Measurements from ENCODE around the gene RNF151. TPM values are rescaled to one million over a fixed set of nuclear protein-coding genes. Genes with fewer than 3 reads are reported as not detected.

RNF151 gene
- total and polyA plus RNA-seq, 10 of the 15 experiments (the other 5 are each of a cell fraction or from before 2014, with no cell fraction given), result 0.17 to 0.56 TPM; not detected in 8

DNA sequence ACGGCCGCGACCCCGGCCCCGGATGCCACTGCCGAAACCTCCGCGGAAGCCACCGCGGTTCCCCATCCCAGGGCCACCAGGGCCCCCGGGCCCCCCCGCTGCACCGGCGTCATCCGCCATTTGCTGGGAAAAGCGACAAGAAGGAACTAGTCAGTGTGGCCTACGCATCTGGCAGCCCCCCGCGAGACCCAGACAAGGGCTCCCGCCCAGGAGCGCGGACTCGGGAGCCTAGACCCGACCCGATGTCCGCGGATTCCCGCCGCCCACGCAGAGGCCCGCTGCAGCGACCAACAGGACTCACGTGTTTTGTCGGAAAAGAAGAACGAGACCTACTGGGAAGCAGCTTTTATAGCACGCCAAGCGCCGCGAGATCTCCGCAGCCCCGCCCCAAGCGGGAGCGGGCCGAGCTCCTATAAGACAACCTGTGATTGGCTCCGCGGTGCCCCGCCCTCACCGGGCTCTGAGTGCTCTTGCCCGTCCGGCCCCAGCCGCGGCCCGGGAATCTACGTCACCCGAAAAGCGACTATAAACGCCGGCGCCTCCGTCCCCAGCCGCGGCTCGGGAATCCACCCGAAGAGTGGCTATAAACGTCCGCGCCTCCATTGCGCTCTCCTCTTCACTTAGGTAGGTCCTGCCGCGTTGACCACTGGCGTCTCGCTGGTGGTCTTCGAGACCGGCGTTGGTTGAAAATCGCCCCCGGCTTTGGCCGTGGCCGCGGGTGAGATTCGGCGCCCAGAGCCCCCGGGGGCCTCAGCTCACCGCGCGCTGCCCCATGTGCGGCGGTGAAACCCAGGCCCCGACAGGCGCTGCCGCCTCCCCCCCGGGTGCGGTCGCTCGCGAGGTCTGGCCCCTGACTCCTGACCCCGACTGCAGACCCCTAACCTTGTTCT is 1.9 kb upstream of the RNF151 start, which contains the start of gene RPS2 (continued):
- TF ChIP-seq, protein P1, sequence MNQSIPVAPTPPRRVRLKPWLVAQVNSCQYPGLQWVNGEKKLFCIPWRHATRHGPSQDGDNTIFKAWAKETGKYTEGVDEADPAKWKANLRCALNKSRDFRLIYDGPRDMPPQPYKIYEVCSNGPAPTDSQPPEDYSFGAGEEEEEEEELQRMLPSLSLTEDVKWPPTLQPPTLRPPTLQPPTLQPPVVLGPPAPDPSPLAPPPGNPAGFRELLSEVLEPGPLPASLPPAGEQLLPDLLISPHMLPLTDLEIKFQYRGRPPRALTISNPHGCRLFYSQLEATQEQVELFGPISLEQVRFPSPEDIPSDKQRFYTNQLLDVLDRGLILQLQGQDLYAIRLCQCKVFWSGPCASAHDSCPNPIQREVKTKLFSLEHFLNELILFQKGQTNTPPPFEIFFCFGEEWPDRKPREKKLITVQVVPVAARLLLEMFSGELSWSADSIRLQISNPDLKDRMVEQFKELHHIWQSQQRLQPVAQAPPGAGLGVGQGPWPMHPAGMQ (IDR thresholded peaks at IDR 0.05; ENCODE audit: borderline replicate concordance), result peak; percentile 66; the same call in 1 of the 2 replicates
- TF ChIP-seq TCF3 (IDR thresholded peaks at IDR 0.05; ENCODE audit: borderline replicate concordance, insufficient read depth, low read depth, low read length) (peak; percentile 89), KLF5 (IDR thresholded peaks at IDR 0.05; ENCODE audit: partially characterized antibody) (peak; percentile 92), NR2C2 (IDR thresholded peaks at IDR 0.05; ENCODE audit: borderline replicate concordance, control insufficient read depth, insufficient read length, low read depth) (no peak), MYC (IDR thresholded peaks at IDR 0.05; ENCODE audit: insufficient read depth, insufficient read length, insufficient replicate concordance, low read length, severe bottlenecking) (peak; percentile 99), SMAD1 (IDR thresholded peaks at IDR 0.05; ENCODE audit: low read depth, partially characterized antibody) (peak; percentile 91), ATF7 (IDR thresholded peaks at IDR 0.05; ENCODE audit: low read depth) (peak; percentile 55; the same call in 1 of the 2 replicates), MTA3 (IDR thresholded peaks at IDR 0.05; ENCODE audit: borderline replicate concordance, low read length) (no peak; the same call in 1 of the 2 replicates), MEF2A (IDR thresholded peaks at IDR 0.05; ENCODE audit: insufficient read depth, low read depth, low read length) (no peak), BACH1 (IDR thresholded peaks at IDR 0.05; ENCODE audit: borderline replicate concordance) (peak; percentile 77), EP300 (IDR thresholded peaks at IDR 0.05; ENCODE audit: borderline replicate concordance in 1 of 2, control insufficient read depth in 1 of 2, low read depth in 2 of 2, low read length in 2 of 2) (no peak), EED (IDR thresholded peaks at IDR 0.05; ENCODE audit: low read depth) (0 out of 2 replicates have a peak, but pooled peaks have one; percentile 8), NBN (IDR thresholded peaks at IDR 0.05) (peak; percentile 79), GABPA (IDR thresholded peaks at IDR 0.05; ENCODE audit: low read depth) (0 out of 2 replicates have a peak, but pooled peaks have one; percentile 48), NR2F1 (conservative IDR thresholded peaks at IDR 0.05) (peak; percentile 45; the same call in 1 of the 2 replicates), IRF4 (IDR thresholded peaks at IDR 0.05; ENCODE audit: low read depth, low read length) (peak; percentile 63), LARP7 (IDR thresholded peaks at IDR 0.05) (peak; percentile 93), NFXL1 (IDR thresholded peaks at IDR 0.05; ENCODE audit: borderline replicate concordance) (no peak), NRF1 (conservative IDR thresholded peaks at IDR 0.05; ENCODE audit: low read depth, low read length) (no peak)
- TF ChIP-seq, protein P2, sequence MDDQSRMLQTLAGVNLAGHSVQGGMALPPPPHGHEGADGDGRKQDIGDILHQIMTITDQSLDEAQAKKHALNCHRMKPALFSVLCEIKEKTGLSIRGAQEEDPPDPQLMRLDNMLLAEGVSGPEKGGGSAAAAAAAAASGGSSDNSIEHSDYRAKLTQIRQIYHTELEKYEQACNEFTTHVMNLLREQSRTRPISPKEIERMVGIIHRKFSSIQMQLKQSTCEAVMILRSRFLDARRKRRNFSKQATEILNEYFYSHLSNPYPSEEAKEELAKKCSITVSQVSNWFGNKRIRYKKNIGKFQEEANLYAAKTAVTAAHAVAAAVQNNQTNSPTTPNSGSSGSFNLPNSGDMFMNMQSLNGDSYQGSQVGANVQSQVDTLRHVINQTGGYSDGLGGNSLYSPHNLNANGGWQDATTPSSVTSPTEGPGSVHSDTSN (IDR thresholded peaks at IDR 0.05; ENCODE audit: insufficient replicate concordance, low read depth, low read length), result peak; percentile 18
- TF ChIP-seq, protein P3, sequence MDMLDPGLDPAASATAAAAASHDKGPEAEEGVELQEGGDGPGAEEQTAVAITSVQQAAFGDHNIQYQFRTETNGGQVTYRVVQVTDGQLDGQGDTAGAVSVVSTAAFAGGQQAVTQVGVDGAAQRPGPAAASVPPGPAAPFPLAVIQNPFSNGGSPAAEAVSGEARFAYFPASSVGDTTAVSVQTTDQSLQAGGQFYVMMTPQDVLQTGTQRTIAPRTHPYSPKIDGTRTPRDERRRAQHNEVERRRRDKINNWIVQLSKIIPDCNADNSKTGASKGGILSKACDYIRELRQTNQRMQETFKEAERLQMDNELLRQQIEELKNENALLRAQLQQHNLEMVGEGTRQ (IDR thresholded peaks at IDR 0.05; ENCODE audit: borderline replicate concordance, low read depth, low read length), result no peak
- TF ChIP-seq, protein P4, sequence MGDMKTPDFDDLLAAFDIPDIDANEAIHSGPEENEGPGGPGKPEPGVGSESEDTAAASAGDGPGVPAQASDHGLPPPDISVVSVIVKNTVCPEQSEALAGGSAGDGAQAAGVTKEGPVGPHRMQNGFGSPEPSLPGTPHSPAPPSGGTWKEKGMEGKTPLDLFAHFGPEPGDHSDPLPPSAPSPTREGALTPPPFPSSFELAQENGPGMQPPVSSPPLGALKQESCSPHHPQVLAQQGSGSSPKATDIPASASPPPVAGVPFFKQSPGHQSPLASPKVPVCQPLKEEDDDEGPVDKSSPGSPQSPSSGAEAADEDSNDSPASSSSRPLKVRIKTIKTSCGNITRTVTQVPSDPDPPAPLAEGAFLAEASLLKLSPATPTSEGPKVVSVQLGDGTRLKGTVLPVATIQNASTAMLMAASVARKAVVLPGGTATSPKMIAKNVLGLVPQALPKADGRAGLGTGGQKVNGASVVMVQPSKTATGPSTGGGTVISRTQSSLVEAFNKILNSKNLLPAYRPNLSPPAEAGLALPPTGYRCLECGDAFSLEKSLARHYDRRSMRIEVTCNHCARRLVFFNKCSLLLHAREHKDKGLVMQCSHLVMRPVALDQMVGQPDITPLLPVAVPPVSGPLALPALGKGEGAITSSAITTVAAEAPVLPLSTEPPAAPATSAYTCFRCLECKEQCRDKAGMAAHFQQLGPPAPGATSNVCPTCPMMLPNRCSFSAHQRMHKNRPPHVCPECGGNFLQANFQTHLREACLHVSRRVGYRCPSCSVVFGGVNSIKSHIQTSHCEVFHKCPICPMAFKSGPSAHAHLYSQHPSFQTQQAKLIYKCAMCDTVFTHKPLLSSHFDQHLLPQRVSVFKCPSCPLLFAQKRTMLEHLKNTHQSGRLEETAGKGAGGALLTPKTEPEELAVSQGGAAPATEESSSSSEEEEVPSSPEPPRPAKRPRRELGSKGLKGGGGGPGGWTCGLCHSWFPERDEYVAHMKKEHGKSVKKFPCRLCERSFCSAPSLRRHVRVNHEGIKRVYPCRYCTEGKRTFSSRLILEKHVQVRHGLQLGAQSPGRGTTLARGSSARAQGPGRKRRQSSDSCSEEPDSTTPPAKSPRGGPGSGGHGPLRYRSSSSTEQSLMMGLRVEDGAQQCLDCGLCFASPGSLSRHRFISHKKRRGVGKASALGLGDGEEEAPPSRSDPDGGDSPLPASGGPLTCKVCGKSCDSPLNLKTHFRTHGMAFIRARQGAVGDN (IDR thresholded peaks at IDR 0.05), result peak; percentile 96

Measured in GM12878 (cell line).